Suppressor macrophage treated with lipopolysaccharide for 1 hour (primary cell): ENCODE measurements around the gene COL27A1.

ENCODE experiments used
- DNase-seq, 3 donors: peaks; one replicate each; pipeline ENCODE4 v3.0.0-alpha.2; 2020 to 2022

COL27A1 gene

DNA sequence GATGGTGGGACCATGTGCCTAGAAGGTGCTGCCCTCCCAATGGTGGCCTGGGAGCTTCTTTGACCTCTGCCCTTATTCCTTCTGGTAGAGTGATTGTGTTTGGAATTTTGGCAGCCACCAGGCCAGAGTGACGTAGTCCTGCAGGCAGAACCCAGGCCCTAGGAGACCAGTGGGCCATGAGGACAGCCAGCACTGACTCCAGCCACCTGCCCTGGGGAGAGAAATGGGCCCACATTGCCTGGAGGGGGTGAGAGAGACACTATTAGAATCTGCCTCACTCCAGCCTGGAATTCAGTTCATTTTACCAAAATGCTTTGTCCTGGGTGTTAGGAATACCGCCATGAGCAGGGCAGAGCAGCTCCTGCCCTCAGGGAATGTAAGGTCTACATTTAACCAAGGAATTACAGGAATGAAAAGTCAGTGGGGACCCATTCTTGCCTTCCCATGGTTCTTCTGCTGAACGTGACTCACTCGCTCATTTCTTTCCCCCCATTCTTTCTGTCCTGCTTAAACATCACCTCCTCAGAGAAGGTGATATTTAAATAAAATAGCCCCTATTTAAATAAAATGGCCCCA lies 5.5 kb upstream of the COL27A1 start:
- no peak for DNase-seq

DNA sequence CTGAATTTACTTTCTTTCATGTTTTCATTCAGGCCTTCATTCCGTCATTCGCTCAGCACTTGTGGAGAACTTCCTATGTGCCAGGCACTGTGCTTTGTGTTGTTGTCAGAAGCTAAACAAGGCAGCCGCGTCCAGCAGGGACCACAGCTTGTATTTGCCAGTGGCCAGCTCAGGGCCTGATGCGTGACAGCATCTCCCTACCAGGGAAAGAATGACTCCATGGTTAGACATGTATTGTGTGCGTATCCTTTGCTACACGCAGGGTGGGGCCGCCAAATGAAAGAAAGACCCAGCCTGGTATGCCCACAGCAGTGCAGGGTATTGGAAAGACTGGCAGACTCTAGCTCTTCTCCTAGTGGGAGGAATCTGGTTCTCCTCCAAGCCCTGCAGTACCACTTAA lies 4.7 kb upstream of the COL27A1 start:
- no peak for DNase-seq

DNA sequence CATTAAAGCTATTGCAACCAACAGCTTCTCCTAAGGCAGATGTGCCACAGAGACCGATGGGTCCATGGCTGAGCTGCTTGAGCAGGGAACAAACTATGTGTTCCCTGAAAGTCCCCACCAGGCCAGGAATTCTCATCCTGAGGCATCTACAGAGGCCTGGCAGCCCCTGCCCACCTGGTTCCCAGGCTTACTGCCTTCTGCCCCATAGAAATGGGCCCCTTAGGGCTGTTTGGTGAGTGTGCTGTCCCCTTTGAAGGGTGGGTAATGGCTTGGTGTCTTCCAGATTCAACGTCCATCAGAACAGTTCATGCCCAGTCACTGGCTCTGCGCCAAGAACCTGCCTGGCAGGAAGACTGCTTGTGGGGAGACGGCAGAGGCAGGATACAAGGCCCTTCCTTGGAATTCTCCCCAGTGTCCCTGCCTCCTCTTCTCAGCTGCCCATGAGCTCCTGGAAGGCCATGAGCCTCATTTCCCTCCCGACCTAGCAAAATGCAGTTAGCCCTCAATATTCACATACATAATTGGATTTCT lies 3.8 kb upstream of the COL27A1 start:
- no peak for DNase-seq

DNA sequence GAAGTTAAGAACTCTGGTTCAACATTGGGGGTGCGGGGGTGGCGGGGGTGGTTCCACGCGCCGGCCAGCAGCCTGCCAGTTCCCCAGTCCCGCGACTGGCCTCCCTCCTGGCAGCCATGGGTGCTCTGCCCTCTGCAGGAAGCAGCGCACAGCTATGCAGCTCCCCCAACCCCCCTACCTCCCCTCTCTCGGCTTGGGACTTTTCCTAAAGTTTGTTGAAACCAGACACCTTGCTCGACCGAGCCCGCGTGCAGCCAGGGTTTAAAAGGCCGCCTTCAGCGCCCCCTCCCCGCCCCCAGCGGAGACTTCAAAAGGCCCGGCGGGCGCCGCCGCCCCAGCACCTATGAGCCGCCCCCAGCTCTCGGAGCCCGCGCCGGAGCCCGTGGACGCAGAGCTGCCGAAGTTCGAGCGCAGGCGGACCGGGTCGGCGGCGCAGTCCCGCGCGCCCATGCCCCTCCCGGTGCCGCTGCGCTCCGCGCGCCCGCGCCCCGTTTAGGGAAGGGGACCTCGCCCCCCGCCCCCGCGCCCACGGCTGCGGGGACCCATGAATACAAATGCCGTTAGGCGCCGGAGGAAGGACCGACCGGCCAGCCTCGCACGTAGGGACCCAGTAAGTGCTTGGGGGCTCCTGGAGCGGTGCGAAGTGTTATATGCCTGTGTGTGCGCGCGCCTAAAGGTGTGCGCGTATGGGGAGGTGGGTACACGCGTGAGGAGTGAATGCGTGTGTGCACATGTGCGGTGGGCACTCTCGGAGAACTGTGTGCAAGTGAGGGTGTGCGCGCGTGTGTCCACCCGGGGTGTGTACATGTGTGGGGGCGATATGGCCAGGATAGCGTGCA lies 1.4 kb upstream of the COL27A1 start:
- peak; percentile 17 to 59 (median 28) for DNase-seq

DNA sequence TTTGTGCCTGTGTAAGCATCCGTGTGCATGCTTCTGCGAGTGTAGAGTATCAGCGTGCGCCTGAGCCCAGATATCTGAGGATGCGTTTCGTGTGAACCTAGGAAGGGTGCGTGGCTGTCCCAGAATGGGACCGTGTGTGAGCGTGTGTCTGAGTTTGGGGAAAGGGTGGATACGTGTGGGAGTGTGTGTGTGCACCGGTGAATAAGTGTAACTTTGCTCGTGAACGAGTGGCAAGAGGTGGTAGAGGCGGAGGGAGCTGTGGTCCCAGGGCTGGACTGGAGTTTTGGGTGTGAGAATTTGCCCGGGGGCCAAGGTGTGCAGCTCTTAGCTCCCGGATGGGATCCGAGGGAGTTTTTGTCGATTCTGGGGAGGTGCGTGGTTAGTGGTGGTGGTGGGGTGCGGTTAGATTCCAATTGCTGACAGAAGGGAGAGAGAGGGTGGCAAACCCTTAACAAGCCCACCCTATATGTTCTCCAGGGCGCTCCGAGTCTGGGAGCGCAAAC lies 686 bp upstream of the COL27A1 start:
- DNase-seq, result no peak

DNA sequence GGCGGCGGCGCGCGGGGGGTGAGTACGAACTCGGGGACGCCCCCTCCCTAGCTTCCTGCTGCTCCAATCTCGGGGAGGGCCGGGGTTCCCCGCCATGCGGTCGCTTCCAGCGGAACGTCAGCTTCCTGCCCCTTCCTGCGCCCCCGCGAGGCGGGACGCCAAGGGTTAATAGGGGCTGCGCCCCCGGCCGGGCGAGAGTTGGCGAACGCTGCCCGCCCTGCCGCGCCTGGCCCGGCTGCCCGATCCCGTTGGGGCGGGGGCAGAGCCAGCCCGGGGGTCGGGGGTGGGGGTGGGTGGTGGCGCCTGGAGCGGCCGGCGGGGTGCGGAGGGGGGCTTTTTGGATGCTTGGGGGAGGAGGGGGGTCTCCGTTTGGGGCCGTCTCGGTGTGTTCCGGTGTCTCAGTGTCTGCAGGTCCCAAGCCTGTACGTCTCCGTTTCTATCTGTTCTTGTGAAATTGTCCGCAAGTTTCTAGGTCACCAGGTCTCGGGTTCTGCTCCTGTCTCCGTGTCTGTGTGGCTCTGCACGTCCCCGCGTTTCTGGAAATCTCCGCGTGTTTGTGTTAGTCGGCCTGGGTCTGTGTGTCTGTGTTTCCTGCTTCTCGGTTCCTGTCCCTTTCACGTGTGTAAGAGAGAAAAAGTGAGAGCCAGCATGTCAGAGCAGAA lies 789 bp downstream of the COL27A1 start:
- DNase-seq, result peak in 2 of 3 donors; percentile 45 to 53

DNA sequence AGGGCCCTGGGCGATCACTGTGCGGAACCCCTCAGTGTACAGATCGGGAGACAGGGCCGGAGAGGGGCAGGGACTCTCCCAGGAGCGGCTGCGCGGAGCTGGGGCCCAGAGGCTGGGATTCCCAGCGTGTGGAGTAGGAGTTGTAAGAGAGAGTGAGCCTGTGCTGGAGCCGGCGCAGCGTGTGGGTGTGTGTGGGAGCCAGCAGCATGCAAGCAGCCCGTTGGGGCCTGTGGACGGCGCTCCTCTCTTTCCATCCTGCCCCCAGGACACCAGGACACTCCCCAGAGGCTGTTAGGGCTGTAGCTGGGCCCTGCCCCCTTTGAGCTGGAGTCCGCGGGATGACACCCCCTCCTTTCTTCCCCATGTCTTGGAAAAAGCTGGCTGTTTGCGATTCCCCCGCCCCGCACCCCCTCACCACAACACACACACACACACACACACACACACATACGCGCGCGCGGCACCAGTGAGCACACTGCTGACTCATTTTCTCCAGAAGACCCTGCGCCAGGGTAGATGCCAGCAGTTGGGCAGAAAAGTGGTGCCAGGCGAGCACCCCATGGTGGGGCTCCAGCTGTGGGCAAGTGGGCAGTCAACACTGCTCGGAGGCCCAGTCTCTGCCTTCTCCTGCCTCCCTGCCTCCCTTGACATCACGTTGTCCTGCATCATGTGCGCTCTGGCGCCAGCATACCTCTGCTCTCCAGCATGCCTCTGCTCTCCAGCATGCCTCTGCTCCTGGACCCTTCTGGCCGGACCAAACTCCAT lies 1.5 kb downstream of the COL27A1 start:
- DNase-seq, result peak; percentile 61 to 82 (median 64)

DNA sequence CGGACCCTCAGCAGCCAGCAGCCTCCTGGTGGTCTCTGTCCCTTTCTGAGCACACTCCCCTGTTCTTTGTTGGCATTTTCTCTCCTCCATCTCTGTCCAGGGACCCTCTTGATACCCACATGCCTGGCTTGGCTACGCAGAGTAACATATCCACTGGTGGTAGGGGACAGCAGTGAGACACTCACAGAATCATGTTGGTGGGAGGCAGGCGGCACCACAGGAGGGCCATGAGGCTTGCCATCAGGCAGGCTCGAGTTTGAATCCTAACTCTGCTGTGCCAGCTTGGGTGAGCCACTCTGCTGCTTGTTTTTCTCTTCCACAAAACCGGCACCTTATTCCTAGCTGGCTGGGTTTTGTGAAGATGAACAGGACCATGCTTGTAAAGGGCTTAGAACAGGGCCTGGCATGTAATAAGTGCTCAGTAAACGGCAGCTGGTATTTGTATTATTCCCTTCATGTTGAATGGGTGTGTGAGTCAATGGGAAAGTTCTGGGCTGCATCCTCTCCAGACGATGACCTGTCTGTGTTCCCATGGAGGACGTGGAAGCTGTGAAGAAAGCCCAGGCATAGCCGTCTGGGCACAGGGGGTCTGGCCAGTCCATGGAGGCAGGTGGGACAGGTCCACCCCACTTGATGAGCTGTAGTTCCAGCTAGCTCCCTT lies 2.3 kb downstream of the COL27A1 start:
- no peak for DNase-seq

DNA sequence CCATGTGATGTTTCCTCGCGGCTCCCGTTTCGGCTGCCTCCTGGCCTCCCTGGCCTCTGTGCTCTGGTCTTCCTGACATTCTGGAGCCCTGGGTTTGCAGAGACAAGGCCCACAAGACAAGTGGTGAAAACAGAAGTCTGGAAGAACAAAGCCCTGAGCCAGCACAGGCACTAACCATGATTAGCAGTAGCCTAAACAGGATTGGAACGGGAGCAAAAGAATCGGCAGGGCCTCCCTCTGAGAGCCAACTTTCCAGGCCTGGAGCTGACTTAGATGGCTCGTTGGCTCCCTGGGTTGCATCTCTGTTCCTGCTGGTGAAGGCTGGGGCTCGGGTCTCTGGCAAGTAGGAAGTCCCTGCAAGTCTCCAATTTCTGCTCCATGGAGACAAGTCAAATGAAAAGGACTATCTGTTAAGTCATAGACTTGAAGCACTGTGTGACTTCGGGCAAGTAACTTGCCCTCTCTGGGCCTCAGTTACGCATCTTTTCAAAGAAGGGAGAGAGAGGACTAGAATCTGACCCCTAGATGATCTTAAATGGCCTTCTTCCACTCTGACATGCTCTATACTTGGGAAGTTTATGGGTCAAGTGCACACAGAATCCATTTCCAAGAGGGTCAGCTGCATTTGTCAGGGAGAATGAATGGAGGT lies 3.3 kb downstream of the COL27A1 start:
- DNase-seq, result no peak

DNA sequence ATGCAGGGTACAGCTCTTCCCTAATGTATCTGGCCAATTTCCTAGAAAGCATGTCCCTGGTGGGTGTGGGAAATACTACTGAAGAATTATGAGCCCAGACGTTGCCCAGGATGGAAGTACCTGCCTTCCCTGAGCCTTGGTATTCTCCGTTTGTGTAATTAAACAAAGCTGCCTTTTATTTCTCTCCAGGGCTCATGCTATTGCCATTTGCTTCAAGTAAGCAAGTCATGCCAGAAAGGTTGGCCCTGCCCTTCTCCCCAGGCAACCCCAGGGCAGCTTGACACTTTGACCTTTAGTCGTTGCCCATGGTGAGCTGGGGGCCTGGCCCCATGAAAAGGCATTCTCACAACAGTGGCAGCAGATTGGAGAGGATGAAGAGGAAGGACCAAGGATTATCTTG lies 4.4 kb downstream of the COL27A1 start:
- no peak for DNase-seq

DNA sequence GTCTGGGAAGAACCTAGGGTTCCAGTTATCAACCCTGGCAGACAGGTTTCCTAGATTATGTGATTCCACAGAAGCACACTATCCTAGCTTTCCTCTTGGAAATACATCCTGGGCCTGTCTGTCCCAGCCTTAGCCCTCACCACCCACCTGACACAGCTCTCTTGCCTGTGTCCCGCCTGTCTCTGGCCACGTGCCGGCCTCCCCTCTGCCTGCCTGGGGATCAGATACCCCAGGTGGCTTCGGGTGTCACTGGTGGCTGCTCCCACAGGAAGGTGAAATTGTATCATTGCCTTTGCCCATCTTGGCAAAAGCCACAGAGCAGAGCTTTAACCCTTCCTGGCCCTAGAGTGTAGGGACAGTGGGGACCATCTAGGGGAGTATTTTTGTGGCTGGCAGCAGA lies 6.2 kb downstream of the COL27A1 start:
- DNase-seq, result no peak

DNA sequence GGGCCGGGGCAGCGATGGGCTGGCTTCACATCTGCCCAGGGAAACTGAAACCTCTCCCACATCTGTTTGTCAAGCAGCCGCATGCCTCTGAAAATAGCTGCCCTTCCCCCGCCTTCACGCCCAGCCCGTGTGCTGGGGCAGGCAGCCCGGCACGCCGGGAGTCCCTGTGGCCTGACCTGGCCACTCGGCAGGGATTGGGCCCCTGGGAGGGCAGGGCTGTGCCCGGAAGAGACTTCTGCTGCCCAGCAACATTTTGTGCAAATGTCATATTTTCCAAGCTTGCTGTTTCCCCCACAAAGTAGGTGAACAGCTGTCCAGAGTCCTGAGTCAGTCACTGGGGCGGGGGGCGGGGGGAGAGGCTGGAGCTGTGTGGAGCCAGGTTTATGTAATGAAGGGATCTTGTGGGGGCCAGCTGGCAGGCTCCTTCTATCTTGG lies 8.2 kb downstream of the COL27A1 start:
- no peak for DNase-seq

DNA sequence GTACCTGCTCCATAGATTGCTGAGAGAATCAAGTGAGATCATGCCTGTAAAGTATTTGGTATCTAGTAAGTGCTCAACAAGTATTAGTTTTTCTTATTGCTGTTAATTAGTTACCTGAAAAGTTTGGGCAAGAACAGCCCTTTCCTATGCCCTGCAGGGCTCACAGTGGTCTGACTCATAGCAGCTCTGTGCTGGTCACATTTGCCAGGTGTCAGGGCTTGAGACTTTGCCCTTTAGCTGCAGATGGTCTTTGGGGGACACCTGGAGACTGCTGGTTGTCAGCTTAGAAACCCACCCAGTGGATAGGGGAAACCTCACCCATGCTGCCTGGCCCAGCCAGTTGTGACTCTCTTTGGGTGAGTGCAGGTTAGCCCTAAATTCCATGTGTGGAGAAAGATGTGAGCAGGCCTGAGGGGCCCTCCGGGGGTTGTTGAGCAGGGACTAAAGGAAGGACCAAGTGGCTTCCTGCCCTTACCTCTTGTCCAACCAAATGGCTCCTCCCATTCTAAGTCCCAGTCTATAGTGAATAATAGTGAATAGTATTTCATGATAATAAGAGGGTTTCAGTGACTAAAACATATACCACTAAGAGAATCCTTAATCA lies 9.0 kb downstream of the COL27A1 start:
- no peak for DNase-seq

DNA sequence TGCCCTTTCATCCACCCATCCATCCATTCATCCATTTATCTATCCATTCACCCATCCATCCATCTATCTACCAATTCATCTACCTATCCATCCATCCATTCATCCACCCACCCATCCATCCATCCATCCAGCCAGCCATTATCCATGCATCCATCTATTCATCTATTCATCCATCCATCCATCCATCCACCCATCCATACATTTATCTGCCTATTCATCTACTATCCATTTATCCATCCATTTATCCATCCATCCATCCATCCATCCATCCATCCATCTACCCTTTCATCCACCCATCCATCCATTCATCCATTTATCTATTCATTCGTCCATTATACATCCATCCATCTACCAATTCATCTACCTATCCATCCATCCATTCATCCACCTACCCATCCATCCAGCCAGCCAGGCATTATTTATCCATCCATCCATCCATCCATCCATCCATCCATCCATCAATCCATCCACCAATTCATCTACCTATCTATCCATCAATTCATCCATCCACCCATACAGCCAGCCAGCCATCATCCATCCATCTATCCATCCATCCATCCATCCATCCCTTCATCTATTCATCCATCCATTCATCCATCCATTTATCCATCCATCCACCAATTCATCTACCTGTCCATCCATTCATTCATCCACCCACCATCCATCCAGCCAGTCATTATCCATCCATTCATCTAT lies 10.2 kb downstream of the COL27A1 start:
- no peak for DNase-seq

DNA sequence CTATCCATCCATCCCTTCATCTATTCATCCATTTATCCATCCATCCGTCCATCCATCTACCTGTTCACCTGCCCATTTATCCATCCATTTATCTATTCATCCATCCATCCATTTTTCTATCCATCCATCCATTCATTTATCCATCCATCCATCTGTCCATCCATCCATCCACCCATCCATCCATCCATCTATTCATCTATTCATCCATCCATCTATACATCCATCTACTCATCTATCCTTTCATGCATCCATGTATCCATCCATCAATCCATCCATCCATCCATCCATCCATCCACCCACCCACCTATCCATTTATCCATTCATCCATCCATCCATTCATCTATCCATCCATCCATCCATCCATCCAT lies 10.8 kb downstream of the COL27A1 start:
- no peak for DNase-seq

DNA sequence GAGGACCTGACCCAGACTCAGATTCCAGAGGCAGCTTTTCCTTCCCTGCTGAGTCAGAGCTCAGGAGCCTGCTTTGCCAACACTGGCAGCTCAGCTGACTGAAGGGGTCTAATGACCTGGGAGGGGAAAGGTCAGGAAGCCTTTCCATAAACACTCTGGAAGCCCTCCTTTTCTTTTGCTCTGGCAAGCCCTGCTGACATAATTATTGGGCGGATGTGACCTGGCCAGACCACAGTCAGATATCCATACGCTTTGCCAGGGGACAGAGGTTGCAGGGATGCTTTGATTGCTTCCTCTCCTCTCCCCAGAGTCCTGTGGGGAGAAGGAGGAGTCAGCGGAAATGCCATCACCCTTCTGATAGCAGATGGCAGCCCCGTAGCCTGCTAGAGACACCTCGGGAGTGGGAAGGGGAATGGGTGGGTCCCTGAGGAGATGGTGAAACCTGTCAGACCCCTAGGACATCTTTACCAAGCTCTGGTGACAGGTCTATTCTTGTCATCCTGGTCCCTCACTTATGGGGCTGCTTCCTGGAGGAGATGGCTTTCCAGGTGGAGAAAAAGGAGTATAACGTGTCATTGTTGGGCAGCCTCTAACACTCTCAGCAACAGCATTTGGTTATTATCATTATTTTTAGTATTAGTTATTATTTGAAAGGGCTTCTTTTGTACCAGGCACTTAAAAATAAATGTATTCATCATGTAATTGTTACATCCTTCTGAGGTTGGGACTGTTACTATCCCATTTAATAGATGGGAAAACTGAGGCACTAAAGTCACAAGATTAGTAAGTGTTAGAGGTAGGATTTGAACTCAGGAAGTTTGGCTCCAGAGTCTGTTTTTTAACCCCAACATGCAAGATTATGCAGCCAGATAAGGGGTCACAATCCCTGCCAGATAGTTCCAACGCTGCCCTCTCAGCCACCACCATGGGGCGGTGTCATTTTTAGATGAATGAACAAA lies 11.6 kb downstream of the COL27A1 start:
- no peak for DNase-seq

DNA sequence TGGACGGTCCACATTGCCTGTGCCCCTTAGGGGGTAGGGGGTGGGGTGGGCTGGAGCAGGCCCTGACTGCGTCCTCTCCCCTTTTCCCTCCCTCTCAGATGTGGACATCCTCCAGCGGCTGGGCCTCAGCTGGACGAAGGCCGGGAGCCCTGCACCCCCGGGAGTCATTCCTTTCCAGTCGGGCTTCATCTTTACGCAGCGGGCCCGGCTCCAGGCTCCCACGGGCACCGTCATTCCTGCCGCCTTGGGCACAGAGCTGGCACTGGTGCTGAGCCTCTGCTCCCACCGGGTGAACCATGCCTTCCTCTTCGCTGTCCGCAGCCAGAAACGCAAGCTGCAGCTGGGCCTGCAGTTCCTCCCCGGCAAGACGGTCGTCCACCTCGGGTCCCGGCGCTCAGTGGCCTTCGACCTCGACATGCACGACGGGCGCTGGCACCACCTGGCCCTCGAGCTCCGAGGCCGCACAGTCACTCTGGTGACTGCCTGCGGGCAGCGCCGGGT lies 12.3 kb downstream of the COL27A1 start:
- no peak for DNase-seq

DNA sequence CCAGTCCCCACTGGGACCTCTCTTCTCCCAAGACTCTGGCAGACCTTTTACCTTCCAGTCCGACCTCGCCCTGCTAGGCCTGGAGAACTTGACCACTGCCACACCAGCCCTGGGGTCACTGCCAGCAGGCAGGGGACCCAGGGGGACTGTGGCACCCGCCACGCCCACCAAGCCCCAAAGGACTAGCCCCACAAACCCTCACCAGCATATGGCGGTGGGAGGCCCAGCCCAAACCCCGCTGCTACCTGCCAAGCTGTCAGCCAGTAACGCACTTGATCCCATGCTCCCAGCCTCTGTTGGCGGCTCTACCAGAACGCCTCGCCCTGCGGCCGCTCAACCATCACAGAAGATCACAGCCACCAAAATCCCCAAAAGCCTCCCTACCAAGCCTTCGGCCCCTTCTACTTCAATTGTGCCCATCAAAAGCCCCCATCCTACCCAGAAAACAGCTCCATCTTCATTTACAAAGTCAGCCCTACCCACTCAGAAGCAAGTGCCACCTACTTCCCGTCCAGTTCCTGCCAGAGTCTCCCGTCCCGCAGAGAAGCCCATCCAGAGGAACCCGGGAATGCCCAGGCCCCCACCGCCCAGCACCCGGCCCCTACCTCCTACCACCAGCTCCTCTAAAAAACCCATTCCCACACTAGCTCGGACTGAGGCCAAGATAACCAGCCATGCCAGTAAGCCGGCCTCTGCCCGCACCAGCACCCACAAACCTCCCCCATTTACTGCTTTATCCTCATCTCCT lies 13.1 kb downstream of the COL27A1 start:
- DNase-seq, result no peak
